IPS-15b (cell line): ENCODE measurements around the gene ANKMY2.

Experiments
- H3K27me3 ChIP-seq: one replicate; pipeline ENCODE4 v1.6.1; 2013; ENCODE audit warnings: low read length; ENCODE audit not compliant: control insufficient read depth, insufficient read depth
- H3K36me3 ChIP-seq: one replicate; pipeline ENCODE4 v1.6.1; 2013; ENCODE audit warnings: low read length; ENCODE audit not compliant: control insufficient read depth, insufficient read depth
- H3K4me1 ChIP-seq: one replicate; pipeline ENCODE4 v1.6.1; 2013; ENCODE audit warnings: mild to moderate bottlenecking, low read length; ENCODE audit not compliant: control insufficient read depth, insufficient read depth
- H3K4me3 ChIP-seq: one replicate; pipeline ENCODE4 v1.5.1; 2013; ENCODE audit warnings: low read depth, low read length
- H3K9ac ChIP-seq: one replicate; pipeline ENCODE4 v1.6.1; 2013; ENCODE audit warnings: low read depth, mild to moderate bottlenecking, low read length
- H3K9me3 ChIP-seq: one replicate; pipeline ENCODE4 v1.6.1; 2013; ENCODE audit warnings: mild to moderate bottlenecking, low read length; ENCODE audit not compliant: control insufficient read depth, insufficient read depth

Gene ANKMY2

DNA sequence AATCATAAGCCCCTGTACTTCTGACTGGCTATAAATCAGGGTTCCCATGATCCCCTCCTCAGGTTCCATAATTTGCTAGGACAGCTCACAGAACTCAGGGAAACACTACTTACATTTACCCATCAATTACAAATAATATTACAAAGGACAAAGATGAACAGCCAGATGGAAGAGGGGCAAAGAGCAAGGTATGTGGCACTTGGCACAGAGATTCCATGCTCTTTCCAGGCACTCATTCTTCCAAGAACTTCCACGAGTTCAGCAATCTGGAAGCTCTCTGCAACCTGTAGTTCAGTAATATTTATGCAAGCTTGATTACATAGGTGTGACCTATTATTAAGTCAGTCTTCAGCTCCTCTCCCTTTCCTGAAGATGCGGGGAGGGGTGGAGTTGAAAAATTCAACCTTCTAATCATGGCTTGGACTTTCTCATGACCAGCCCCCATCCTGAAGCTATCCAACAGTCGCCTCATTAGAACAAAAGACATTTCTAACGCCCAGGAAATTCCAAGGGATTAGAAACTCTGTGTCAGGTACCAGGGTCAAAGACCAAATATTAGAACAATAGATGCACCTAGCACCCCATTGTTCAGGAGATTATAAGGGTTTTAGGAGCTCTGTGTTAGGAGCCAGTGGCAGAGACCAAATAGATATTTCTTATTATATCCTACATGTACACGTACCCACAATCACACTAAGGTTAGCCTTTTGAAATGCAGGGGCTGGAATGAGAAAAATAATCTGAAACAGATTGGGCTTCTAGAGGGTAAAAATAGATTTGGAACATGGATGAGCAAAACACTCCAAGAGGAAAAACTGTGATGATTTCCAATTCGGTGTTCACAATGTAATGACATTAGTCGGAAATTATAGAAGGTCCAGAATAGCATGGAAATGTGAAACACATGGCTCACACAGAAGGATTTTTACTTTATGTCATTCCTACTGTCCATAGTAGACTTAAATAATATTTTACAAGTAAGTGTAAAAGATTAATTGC is 7.0 kb downstream of the ANKMY2 start:
- Histone ChIP-seq H3K9me3 (no peaks in the 10 kb centered on the region), H3K9ac (no peak overlapping the region), H3K27me3 (no peaks in the 10 kb centered on the region), H3K4me1 (peaks cover 4% of the 10 kb centered on the region), H3K4me3 (no peak overlapping the region), H3K36me3 (no peaks in the 10 kb centered on the region)

DNA sequence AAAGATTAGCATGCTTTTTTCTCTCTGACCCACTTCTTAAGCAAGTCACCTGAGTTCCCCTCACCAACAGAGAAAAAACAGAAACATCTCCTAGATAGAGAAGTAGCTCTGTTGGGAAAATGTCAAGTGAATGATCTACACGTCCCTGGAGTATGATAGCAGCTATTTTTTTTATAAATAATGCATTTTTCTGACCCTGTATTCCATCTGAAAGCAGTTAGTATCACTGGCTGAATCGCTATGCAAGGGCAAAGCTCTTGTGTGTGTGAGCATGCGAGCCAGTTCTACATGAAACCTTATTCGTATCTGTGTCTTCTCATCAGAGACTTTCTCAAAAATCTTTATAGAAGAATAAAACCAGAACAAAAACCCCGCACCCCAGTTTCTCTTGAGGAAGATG is 8.2 kb downstream of the ANKMY2 start:
- H3K27me3 ChIP-seq = no peaks in the 10 kb centered on the region
- H3K9me3 ChIP-seq = no peaks in the 10 kb centered on the region
- H3K9ac ChIP-seq = no peak overlapping the region
- H3K4me3 ChIP-seq = no peak overlapping the region
- H3K4me1 ChIP-seq = peaks cover 4% of the 10 kb centered on the region
- H3K36me3 ChIP-seq = no peaks in the 10 kb centered on the region

DNA sequence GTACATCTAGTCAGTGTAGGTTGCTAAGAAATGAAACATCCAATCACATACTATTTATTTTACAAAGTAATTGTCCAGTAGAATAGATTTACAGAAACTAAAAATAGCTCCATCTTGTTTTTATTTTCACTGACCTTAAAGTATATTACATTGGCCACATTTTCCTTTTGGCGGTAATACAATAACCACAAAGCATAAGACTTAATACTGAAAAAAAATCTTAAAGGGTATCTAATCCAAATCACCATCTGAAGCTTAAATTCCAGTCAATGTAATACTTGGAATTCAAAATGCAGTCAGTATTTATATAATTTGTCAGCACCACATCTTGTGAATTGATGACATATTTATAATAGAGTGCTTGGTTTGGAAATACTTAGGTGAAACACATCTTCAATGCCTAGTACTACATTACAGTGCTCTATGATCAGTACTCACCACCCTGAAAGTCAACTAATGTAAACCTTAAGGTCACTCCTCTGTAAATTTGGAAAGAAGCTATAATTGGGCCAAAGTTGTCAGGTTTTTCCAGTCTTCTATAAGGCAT is 8.9 kb downstream of the ANKMY2 start:
- H3K4me1 ChIP-seq = peaks cover 4% of the 10 kb centered on the region
- no peak overlapping the region for H3K4me3 ChIP-seq
- no peaks in the 10 kb centered on the region for H3K9me3 ChIP-seq
- H3K9ac ChIP-seq = no peak overlapping the region
- H3K27me3 ChIP-seq = no peaks in the 10 kb centered on the region
- no peaks in the 10 kb centered on the region for H3K36me3 ChIP-seq

- H3K9me3 ChIP-seq = no peaks in the 10 kb centered on the region
- H3K27me3 ChIP-seq = no peaks in the 10 kb centered on the region
- no peak overlapping the region for H3K4me3 ChIP-seq
- peaks cover 4% of the 10 kb centered on the region for H3K4me1 ChIP-seq
- no peaks in the 10 kb centered on the region for H3K36me3 ChIP-seq
- H3K9ac ChIP-seq = no peak overlapping the region
These were observed 11.2 kb downstream of the ANKMY2 start for GRCh38 chr7:16634271-16634738.

DNA sequence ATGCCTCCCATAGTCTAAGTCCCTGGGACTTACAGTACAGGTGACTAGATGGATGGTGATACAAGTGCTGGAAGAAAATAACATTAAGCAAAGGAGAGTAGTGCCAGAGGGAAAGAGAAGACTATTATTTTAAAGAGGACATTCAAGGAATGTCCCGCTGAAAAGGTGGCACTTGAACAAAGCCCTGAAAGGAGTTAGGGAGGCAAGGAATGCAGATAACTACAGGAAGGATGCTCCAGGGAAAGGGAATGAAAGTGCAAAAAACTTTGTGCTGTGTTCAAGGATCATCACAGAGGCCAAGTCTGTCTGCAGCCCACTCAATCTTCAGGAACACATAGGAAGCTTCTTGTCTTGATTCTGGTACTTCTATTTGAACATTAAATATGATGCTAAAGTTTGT is 14.9 kb downstream of the ANKMY2 start:
- Histone ChIP-seq H3K4me3 (no peak overlapping the region), H3K4me1 (no peaks in the 10 kb centered on the region), H3K36me3 (no peaks in the 10 kb centered on the region), H3K27me3 (no peaks in the 10 kb centered on the region), H3K9me3 (no peaks in the 10 kb centered on the region), H3K9ac (no peak overlapping the region)

DNA sequence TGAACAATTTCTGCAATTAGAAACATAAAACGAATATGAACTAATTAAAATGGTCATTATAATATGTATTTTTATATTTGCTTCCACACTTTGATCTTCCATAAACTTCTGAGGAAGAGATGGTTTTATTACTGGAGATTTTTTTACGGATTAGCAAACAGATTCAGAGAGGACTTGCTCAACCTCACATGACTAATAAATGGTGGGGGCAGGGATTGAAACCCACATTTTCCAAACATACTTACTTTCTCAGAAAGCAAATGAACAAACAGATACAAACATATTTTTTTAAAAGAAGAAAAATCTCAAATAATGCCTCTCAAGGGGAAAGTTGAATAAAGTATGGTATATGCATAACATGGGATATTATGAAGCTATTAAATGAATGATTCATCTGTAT is 18.3 kb downstream of the ANKMY2 start:
- Histone ChIP-seq H3K36me3 (no peaks in the 10 kb centered on the region), H3K9me3 (no peaks in the 10 kb centered on the region), H3K27me3 (no peaks in the 10 kb centered on the region), H3K4me1 (no peaks in the 10 kb centered on the region), H3K4me3 (no peak overlapping the region), H3K9ac (no peak overlapping the region)

- Histone ChIP-seq H3K9ac (no peak overlapping the region), H3K27me3 (no peaks in the 10 kb centered on the region), H3K36me3 (no peaks in the 10 kb centered on the region), H3K4me1 (no peaks in the 10 kb centered on the region), H3K9me3 (no peaks in the 10 kb centered on the region), H3K4me3 (no peak overlapping the region)
These were observed 19.2 kb downstream of the ANKMY2 start for GRCh38 chr7:16626388-16626787.

GRCh38 chr7:16619979-16620408 is 25.6 kb downstream of the ANKMY2 start:
- Histone ChIP-seq H3K4me1 (peaks cover 2% of the 10 kb centered on the region), H3K9ac (no peak overlapping the region), H3K27me3 (no peaks in the 10 kb centered on the region), H3K9me3 (no peaks in the 10 kb centered on the region), H3K4me3 (no peak overlapping the region), H3K36me3 (no peaks in the 10 kb centered on the region)

GRCh38 chr7:16616542-16616941 is 29.0 kb downstream of the ANKMY2 start:
- no peaks in the 10 kb centered on the region for H3K27me3 ChIP-seq
- H3K9me3 ChIP-seq = no peaks in the 10 kb centered on the region
- H3K9ac ChIP-seq = no peak overlapping the region
- H3K4me3 ChIP-seq = no peak overlapping the region
- no peaks in the 10 kb centered on the region for H3K36me3 ChIP-seq
- H3K4me1 ChIP-seq = peaks cover 2% of the 10 kb centered on the region

GRCh38 chr7:16616122-16616521 is 29.4 kb downstream of the ANKMY2 start:
- H3K4me1 ChIP-seq = peaks cover 2% of the 10 kb centered on the region
- no peaks in the 10 kb centered on the region for H3K36me3 ChIP-seq
- no peak overlapping the region for H3K9ac ChIP-seq
- H3K9me3 ChIP-seq = no peaks in the 10 kb centered on the region
- no peak overlapping the region for H3K4me3 ChIP-seq
- no peaks in the 10 kb centered on the region for H3K27me3 ChIP-seq

DNA sequence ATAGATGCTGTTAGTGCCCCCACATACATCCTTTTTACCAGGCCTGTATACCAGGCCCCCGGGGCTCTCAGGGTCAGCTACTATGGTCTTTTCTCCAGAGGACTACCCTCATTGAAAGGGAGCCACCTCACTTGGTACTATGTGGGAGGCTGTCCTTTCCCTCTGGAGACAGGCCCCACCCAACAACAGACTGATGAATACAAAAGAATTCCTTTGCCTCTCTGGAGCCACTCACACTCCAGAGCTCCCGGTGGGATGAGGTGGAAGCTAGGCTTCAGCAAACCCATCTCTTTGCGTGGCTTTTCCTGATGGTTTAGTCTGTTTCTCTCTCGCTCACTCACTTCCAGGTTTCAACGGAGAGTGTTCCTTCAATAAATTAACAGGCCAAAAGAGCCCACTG is 30.3 kb downstream of the ANKMY2 start:
- Histone ChIP-seq H3K9ac (no peak overlapping the region), H3K27me3 (no peaks in the 10 kb centered on the region), H3K36me3 (no peaks in the 10 kb centered on the region), H3K9me3 (no peaks in the 10 kb centered on the region), H3K4me3 (no peak overlapping the region), H3K4me1 (peaks cover 2% of the 10 kb centered on the region)

DNA sequence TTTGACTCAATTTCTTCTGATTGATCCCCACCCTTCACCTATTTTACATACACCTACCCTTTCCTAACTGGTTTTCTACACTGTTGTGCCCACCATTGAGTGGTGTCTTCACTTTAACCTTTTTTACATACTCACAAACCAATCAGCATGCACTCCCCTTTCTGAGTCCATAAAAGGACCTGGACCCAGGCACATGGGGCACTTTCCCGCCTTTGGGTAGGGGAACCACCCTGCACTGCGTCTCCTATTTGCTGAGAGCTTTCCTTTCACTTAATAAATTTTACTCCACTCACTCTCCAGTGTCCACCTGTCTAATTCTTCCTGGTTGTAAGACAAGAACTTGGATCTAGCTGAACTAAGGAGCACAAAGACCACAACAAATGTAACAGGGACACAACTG is 33.8 kb downstream of the ANKMY2 start:
- Histone ChIP-seq H3K4me1 (peaks cover 2% of the 10 kb centered on the region), H3K9me3 (no peaks in the 10 kb centered on the region), H3K36me3 (no peaks in the 10 kb centered on the region), H3K4me3 (no peak overlapping the region), H3K27me3 (no peaks in the 10 kb centered on the region), H3K9ac (no peak overlapping the region)
